HepG2 (cell line): ENCODE data around the gene ZG16. TPM values are rescaled to one million over a fixed set of nuclear protein-coding genes. Genes with fewer than 3 reads are reported as not detected.

Source experiments
- ARID5B ChIP-seq: IDR thresholded peaks from 2 replicates; pipeline ENCODE4 v1.4.0; 2020; ENCODE audit warnings: mild to moderate bottlenecking, missing genetic modification reagents
- DBP ChIP-seq: sonication (generic); formaldehyde crosslinking; IDR thresholded peaks from 2 replicates; pipeline ENCODE4 v1.4.0; 2020; ENCODE audit warnings: missing genetic modification reagents; ENCODE audit errors: not compliant biosample characterization
- HNF1A ChIP-seq, 2 experiments: sonication (generic) in 1 of 2; formaldehyde crosslinking in 1 of 2; IDR thresholded peaks; 2 replicates each; pipeline versions ENCODE4 v1.4.0 to v1.6.1; 2016 to 2020; ENCODE audit warnings: borderline replicate concordance in 1 of 2, low read depth in 1 of 2, mild to moderate bottlenecking in 1 of 2, missing genetic modification reagents in 1 of 2
- KDM2A ChIP-seq: sonication (generic); formaldehyde crosslinking; IDR thresholded peaks from 2 replicates; pipeline ENCODE4 v1.4.0; 2020; ENCODE audit warnings: low read depth, missing genetic modification reagents, borderline replicate concordance
- MNT ChIP-seq: fragments of 450-650 bp; IDR thresholded peaks from 2 replicates; pipeline ENCODE4 v1.6.1; 2016
- NFIB ChIP-seq: sonication (generic); formaldehyde crosslinking; IDR thresholded peaks from 2 replicates; pipeline ENCODE4 v1.9.0; 2021; ENCODE audit warnings: missing genetic modification reagents, mild to moderate bottlenecking, borderline replicate concordance
- NFKBIZ ChIP-seq: IDR thresholded peaks from 2 replicates; pipeline ENCODE4 v1.6.1; 2018; ENCODE audit warnings: missing genetic modification reagents, missing compliant biosample characterization
- NR2C2 ChIP-seq: sonication (generic); formaldehyde crosslinking; IDR thresholded peaks from 2 replicates; pipeline ENCODE4 v1.4.0; 2020; ENCODE audit warnings: missing genetic modification reagents, mild to moderate bottlenecking, moderate library complexity, borderline replicate concordance
- PAWR ChIP-seq: sonication (generic); formaldehyde crosslinking; IDR thresholded peaks from 2 replicates; pipeline ENCODE4 v1.4.0; 2020; ENCODE audit warnings: missing genetic modification reagents, mild to moderate bottlenecking, borderline replicate concordance
- RARA ChIP-seq: IDR thresholded peaks from 2 replicates; pipeline ENCODE4 v1.6.1; 2016; ENCODE audit warnings: missing genetic modification reagents, missing compliant biosample characterization
- YY1 ChIP-seq: IDR thresholded peaks from 2 replicates; pipeline ENCODE4 v1.6.1; 2011; ENCODE audit warnings: low read length, low read depth, moderate library complexity, mild to moderate bottlenecking; ENCODE audit not compliant: insufficient read depth, insufficient replicate concordance
- ZNF383 ChIP-seq: sonication (generic); formaldehyde crosslinking; IDR thresholded peaks from 2 replicates; pipeline ENCODE4 v1.4.0; 2020; ENCODE audit warnings: missing genetic modification reagents, mild to moderate bottlenecking, borderline replicate concordance
- ZNF569 ChIP-seq: sonication (generic); formaldehyde crosslinking; IDR thresholded peaks from 2 replicates; pipeline ENCODE4 v1.5.0; 2020; ENCODE audit warnings: mild to moderate bottlenecking, missing genetic modification reagents, moderate library complexity, borderline replicate concordance
- ZNF766 ChIP-seq: sonication (generic); formaldehyde crosslinking; IDR thresholded peaks from 2 replicates; pipeline ENCODE4 v1.5.0; 2020; ENCODE audit warnings: missing genetic modification reagents, borderline replicate concordance
- ZNF891 ChIP-seq: sonication (generic); formaldehyde crosslinking; IDR thresholded peaks from 2 replicates; pipeline ENCODE4 v1.5.0; 2020; ENCODE audit warnings: mild to moderate bottlenecking, missing genetic modification reagents
- polyA plus RNA-seq, 8 experiments: library from polyadenylated mRNA; depleted of rRNA in 3 of 8; stranded (reverse) in 7 of 8; unstranded in 1 of 8; fragments of >200 nt; fragmentation: Illumina TruSeq in 4 of 8; extraction: Trizol in 4 of 8; gene quantifications; 2 replicates each; pipeline versions ENCODE4 v1.2.1 to v1.2.3, GENCODE V29; 2011 to 2016; ENCODE audit warnings: low read depth in 4 of 8, missing spikeins in 1 of 8, mixed read lengths in 1 of 8; ENCODE audit not compliant: insufficient read depth in 1 of 8
- total RNA-seq, 5 experiments: library from RNA; depleted of rRNA; stranded (reverse); fragments of >200 nt; fragmentation: Illumina TruSeq; extraction: Trizol; gene quantifications; 2 replicates each; pipeline ENCODE4 v1.2.3, GENCODE V29; 2016; ENCODE audit warnings: low read depth in 1 of 5

ZG16 gene
- total and polyA plus RNA-seq, 2 of the 13 experiments (the other 11 are each of a cell fraction or from before 2014, with no cell fraction given): 0.04 to 0.07 TPM

- TF ChIP-seq MNT (no peak), NFIB (CRISPR knock-in tag) (no peak), ZNF569 (no peak), NR2C2 (CRISPR knock-in tag) (0 out of 2 replicates have a peak, but pooled peaks have one; percentile 33), RARA (0 out of 2 replicates have a peak, but pooled peaks have one; percentile 17), ARID5B (CRISPR knock-in tag) (0 out of 2 replicates have a peak, but pooled peaks have one; percentile 10), HNF1A (IDR thresholded peaks at IDR 0.05; ENCODE audit: low read depth) (no peak), HNF1A (CRISPR knock-in tag; IDR thresholded peaks at IDR 0.05; ENCODE audit: borderline replicate concordance) (0 out of 2 replicates have a peak, but pooled peaks have one; percentile 34), NFKBIZ (no peak), KDM2A (CRISPR knock-in tag) (no peak), YY1 (peak; percentile 53), ZNF766 (CRISPR knock-in tag) (no peak), PAWR (no peak), ZNF383 (no peak), DBP (CRISPR knock-in tag) (no peak), ZNF891 (no peak)
Measured at GRCh38 chr16:29806641-29807425, 28.8 kb downstream of the ZG16 start (continued).
